HG02588 (cell line): ENCODE results near the gene L1TD1.
"Not testable (repeated sequence)": the region's sequence is repeated elsewhere in the genome, so short reads cannot be mapped to it uniquely, and the experiment has no call there.

ENCODE experiments used
- ATAC-seq: cut with Tn5 transposase; IDR thresholded peaks from one replicate; pipeline ENCODE4 v1.9.1; 2021; ENCODE audit warnings: mild to moderate bottlenecking, moderate library complexity; ENCODE audit not compliant: unreplicated experiment

The L1TD1 gene

DNA sequence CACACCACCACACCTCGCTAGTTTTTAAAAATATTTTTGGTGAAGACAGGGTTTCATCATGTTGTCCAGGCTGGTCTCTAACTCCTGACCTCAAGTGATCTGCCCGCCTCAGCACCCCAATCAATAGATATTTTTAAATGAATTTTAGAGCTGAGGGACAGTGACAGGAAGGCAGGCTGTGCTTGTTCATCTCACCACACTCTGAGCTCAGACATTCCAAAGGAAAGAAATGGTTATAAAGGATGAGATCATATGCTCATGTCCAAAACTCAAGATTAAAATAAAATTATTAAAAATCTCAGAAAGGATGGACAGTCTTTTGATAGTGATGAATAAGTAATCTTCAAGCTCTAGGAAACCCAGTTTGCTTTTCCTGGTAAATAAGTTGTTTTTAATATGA, 40.9 kb downstream of the L1TD1 start:
- ATAC-seq, result no peak

DNA sequence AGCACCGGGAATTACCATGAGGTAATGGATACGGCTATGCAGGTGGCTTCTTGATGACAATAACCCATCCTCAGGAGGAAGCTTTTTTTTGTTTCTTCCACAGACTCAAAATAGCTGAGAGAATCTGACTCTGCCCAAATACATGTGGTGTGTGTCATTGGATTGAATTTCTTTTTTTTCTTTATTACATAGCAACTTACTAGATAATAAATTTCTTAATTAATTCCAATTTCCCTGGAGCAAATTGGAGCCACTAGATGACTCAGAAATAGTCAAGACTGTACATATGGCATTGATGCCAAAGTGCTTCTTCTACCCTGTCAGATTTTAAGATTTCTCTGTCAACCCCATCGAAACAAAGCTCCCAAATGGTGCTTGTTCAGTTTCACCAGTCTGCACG, 42.7 kb downstream of the L1TD1 start:
- ATAC-seq, result no peak

DNA sequence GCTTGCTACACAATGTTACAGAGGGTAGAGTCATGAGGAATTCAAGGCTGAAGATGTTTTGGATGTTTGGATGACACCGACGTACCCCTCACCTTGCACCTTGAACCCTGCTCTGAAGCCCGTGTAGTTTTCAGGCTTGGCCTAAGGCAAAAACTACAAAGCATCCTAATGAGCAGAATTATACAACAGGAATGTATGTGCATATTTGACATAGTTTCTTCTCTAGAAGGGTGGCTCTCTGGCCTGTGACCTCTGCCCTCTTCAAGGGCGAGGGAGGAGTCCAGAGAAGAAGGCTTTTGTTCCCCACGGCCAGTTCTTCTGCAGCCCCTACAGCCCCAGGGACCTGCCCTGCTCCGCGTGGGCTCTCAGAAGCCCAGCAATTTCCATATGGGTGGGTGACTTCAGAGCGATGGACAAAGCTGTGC, 43.3 kb downstream of the L1TD1 start:
- no peak for ATAC-seq

DNA sequence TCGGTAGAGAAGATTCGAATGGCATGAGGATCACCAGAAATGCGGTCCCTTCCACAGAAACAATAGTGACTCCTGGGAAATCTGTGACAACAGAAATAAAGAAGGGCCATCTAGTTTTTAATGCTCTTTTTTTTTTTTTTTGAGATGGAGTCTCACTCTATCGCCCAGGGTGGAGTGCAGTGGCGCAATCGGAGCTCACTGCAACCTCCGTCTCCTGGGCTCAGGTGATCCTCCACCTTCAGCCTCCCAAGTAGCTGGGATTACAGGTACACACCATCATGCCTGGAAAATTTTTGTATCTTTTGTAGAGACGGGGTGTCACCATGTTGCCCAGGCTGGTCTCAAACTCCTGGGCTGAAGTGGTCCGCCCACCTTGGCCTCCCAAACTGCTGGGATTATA, 43.9 kb downstream of the L1TD1 start:
- ATAC-seq, result no peak

DNA sequence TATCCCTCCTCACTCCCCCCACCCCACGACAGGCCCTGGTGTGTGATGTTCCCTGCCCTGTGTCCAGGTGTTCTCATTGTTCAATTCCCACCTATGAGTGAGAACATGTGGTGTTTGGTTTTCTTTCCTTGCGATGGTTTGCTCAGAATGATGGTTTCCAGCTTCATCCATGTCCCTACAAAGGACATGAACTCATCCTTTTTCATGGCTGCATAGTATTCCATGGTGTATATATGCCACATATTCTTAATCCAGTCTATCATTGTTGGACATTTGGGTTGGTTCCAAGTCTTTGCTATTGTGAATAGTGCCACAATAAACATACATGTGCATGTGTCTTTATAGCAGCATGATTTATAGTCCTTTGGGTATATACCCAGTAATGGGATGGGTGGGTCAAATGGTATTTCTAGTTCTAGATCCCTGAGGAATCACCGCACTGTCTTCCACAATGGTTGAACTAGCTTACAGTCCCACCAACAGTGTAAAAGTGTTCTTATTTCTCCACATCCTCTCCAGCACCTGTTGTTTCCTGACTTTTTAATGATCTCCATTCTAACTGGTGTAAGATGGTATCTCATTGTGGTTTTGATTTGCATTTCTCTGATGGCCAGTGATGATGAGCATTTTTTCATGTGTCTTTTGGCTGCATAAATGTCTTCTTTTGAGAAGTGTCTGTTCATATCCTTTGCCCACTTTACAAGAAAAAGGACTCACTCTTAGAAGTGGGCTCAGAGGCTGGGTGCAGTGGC, 45.2 kb downstream of the L1TD1 start:
- not testable (repeated sequence) for ATAC-seq

DNA sequence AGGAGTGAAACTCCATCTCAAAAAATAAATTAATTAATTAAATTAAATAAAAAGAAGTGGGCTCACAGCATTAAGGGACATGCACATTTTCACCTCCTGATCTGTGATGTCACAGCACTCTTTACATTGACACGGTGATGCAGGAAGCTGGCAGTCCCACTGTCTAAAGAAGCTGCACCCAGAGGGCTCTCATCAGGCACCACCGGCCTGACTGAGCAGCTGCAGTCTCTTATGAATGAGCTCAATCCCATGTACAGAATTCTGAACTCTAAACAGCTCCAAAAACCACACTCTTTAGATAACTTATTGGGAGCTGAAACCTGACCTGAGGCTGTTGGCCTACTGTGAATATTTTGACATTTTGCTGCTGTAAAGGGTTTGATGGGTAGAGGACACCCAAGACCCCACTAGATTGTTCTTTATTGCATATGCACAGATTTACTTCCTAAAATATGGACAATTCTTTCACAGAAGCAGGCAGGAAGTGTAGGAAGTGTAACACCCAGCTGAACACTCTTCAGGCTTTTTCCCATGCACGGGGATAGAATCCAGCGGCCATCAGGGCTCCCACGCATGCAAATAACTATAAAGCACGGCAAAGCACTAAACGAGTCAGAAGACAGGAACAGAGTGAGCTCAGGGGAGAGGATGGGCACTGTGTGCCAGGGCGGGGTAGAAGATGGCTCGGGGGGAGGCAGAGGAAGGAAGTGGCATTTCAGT, 46.2 kb downstream of the L1TD1 start:
- no peak for ATAC-seq

DNA sequence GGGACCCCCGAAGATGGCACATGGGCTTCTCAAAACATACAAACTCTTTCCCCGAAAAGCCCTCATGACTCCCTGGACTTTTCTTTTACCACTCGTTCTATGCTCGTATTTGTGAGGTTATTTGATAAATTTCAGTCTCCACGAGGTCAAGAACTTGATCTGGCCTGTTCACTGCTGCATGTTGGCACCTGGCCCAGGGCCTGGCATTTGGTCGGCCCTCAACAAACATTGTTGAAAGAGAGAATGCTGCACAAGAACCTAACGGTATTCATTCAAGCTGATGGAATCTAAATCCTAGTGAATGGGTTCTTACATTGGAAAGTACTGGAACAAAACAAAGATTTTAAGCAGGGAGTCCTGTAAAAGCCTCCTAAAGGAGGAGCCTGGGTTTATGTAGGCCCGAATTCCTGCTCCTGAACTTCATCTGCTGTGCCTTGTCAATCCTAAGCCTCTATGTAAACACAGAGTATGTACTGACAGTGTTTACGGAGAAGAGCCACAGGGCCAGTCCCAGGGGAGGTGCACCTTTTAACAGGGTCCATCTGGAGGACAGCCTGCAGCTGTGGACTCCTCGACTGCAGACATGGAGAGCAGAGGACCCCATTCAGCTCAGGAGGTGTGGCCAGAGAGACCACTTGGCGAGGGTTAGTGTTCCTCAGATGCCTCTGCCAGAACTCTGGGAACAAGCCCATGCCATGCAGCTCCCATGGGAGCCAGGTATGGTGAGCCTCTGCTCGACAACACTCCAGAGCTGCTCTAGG, 46.9 kb downstream of the L1TD1 start:
- no peak for ATAC-seq

DNA sequence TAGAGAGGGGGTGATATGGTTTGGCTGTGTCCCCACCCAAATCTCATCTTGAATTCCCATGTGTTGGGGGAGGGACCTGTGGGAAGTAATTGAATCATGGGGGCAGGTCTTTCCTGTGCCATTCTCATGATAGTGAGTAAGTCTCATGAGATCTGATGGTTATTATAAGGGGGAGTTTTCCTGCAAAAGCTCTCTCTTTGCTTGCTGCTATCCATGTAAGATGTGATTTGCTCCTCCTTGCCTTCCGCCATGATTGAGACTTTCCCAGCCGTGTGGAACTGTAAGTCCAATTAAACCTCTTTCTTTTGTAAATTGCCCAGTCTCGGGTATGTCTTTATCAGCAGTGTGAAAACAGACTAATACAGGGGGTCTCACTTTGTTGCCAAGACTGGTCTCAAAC, 49.7 kb downstream of the L1TD1 start:
- ATAC-seq, result not testable (repeated sequence)

DNA sequence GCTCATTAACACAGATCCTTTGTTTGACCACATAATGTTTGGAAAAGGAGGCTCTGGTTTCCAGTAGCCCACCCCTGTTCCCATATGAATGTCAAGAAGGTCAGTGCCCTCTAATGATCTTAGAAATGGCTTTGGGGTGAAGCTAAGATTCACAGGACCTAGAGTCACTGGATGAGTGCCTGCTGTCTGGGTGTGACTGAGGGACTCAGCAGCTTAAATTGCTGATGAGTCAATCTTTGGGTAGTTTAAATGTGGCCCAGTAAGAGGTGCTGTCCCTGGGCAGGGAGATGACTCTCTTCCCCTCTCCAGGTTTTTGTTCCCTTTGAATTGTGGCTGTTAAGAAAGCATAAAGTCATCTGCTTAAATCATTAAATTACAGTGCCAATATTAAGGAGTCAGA, 50.6 kb downstream of the L1TD1 start:
- ATAC-seq, result no peak

DNA sequence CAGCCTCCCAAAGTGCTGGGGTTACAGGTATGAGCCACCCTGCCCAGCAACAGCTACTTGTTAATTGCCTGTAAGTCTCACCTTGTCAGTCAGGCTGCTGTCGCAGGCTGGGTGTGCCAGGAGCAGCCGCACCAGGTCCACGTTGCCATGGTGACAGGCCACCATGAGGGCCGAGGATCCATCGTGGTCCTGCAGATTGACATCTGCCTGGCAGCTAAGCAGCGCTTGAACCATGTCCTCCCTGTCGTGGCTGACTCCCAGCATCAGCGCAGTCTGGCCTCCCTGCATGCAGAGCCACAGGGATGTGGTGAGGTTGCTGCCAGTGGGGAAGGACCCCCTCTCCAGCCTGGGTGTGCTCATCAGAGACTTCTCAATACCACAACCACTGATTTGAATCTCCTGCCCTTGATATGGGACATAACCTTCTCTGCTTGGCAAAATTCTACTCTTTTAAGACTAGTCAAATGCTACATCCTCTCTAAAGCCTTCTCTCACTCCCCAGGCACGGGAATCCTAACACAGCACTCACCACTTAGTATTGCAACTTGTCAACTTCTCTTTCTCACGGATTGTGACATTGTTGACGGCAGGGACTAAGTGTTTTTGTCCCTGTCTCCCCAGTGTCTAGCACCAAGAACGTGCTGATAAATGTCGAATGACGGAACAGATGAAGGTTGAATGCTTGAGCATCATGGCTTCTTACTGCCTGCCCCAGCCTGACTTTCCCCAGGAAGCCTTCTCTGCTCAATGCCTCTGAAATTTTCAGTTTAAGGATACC, 52.9 kb downstream of the L1TD1 start:
- no peak for ATAC-seq

DNA sequence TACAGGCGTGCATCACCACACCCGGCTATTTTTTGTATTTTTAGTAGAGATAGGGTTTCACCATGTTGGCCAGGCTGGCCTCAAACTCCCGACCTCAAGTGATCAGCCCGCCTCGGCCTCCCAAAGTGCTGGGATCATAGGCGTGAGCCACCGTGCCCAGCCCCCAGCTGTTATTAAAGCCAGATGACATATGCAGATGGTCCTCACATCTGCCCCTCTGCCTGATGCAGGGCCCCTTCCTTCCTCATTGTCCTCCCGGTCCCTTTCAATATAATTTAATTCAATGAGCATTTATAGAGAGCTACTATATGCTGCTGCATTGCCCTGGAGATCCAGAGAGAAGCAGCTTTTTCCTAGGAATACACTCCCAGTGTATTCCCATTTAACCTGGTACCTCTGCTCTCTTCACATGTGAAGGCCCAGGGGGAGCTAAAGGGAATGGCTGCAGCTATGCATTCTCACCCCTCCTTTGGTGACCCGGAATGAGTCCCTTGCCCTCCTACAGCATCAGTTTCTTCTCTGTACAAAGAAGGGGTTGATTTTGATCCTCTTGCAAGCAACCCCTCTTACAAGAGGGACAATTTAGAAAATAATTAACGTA, 55.6 kb downstream of the L1TD1 start:
- no peak for ATAC-seq

DNA sequence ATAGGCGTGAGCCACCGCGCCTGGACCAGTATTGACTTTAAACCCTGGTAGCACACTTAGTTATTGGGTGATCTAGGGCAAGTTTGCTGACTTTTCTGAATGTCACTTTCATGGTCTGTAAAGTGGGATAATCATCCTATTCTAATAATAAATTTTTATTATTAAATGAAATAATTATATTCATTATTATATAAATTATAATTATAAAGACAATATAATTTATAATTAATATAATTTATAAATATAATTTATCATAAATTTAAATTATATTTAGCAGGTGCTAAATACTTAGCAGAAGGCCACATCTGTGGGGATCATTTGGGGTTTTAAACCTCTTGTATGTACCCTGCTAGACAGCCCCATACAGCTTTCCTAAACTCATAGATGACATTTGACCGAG, 64.9 kb downstream of the L1TD1 start:
- ATAC-seq, result no peak

DNA sequence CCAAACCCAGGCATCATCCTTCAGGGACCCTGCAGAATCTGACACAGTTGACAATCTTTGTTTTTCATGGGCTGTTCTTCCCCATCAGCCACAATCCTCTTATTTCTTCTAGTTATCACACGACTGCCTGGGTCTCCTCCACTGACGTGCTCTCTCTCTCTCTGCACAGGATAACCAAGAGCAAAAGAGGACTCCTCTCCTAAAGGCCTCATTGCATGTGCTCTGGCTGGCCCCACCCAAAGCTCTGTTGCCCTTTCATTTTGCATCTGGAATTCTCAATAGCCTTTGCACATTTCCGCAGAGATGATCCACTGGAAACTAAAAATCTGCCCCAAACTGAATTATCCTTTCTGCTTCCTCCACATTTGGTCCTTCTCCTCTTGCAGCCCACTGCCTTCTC, 66.0 kb downstream of the L1TD1 start:
- no peak for ATAC-seq
